ENCODE measurements around the gene TNS2. TPM values are rescaled to one million over a fixed set of nuclear protein-coding genes. Genes with fewer than 3 reads are reported as not detected.
A peak's percentile ranks its signal among the peaks of the same experiment; 100 is the strongest.

The TNS2 gene
- total and polyA plus RNA-seq, 9 of the 15 experiments (the other 6 are each of a cell fraction or from before 2014, with no cell fraction given): 0.28 to 3.1 (median 1.2) TPM; not detected in 1

DNA sequence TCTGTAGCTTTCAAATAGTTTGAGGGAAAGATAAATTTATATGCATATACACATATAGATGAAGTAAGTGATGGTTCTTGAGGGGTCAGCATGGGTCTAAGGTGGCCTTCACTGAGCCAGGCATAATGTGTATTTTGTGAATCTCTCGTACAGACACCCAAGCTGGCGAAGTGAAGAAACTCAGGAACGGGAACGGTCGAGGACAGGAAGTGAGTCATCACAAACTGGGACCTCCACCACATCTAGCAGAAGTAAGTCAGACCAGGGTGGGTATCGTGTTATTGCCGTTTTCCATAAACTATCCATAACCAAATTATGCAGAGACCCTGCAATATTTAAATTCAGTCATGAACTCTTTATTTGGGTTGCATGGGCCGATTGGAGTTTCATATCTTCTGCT lies 15.4 kb upstream of the TNS2 start:
- FAIRE-seq (no peak), DNase-seq (ENCODE audit: extremely low read depth in 1 of 4, low spot score in 3 of 4) (no peak), ATAC-seq (no peak)
- H3K4me2 ChIP-seq (ENCODE audit: insufficient read depth, low read length): no peak overlapping the region
- ChIA-PET CTCF (ENCODE audit: low intra/inter-chr PET ratio) (no interaction called here), POLR2A (interaction anchor here (1.3 to 1.4 kb wide), 2 partner anchors 10 kb away, joined by 3 to 5 read pairs; no protein-coding TSS in a partner anchor)
- H4K20me1 ChIP-seq (replicated peaks; ENCODE audit: control insufficient read depth, insufficient read depth, low read length): no peaks in the 10 kb centered on the region; the same call in 1 of the 2 replicates
- H3K36me3 ChIP-seq (ENCODE audit: control insufficient read depth, insufficient read depth, low read length): peaks cover 90% of the 10 kb centered on the region
- H3K4me1 ChIP-seq (replicated peaks in 1 of 2; ENCODE audit: control insufficient read depth in 2 of 2, insufficient read depth in 2 of 2, low read length in 2 of 2): no peaks in the 10 kb centered on the region
- H3K27me3 ChIP-seq (ENCODE audit: control insufficient read depth in 2 of 2, insufficient read depth in 2 of 2, low read length in 2 of 2): no peaks in the 10 kb centered on the region
- TF ChIP-seq SP1 (CRISPR knock-in tag; IDR thresholded peaks at IDR 0.05) (no peak), TRIM28 (IDR thresholded peaks at IDR 0.05) (no peak), MCM2 (IDR thresholded peaks at IDR 0.05; ENCODE audit: low read depth) (no peak), ZNF780A (CRISPR knock-in tag; IDR thresholded peaks at IDR 0.05) (no peak), SP2 (IDR thresholded peaks at IDR 0.05; ENCODE audit: extremely low read depth, low read depth, low read length, poor library complexity, severe bottlenecking) (no peak), USF2 (CRISPR knock-in tag; IDR thresholded peaks at IDR 0.05) (no peak), TRIM24 (IDR thresholded peaks at IDR 0.05) (no peak), GTF2E2 (tag; IDR thresholded peaks at IDR 0.05) (no peak), SMARCA4 (IDR thresholded peaks at IDR 0.05) (no peak), CHD1 (IDR thresholded peaks at IDR 0.05; ENCODE audit: low read length) (no peak)
- TF ChIP-seq, protein P1, sequence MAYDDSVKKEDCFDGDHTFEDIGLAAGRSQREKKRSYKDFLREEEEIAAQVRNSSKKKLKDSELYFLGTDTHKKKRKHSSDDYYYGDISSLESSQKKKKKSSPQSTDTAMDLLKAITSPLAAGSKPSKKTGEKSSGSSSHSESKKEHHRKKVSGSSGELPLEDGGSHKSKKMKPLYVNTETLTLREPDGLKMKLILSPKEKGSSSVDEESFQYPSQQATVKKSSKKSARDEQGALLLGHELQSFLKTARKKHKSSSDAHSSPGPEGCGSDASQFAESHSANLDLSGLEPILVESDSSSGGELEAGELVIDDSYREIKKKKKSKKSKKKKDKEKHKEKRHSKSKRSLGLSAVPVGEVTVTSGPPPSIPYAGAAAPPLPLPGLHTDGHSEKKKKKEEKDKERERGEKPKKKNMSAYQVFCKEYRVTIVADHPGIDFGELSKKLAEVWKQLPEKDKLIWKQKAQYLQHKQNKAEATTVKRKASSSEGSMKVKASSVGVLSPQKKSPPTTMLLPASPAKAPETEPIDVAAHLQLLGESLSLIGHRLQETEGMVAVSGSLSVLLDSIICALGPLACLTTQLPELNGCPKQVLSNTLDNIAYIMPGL (CRISPR knock-in tag; IDR thresholded peaks at IDR 0.05): no peak
- TF ChIP-seq, protein P2, sequence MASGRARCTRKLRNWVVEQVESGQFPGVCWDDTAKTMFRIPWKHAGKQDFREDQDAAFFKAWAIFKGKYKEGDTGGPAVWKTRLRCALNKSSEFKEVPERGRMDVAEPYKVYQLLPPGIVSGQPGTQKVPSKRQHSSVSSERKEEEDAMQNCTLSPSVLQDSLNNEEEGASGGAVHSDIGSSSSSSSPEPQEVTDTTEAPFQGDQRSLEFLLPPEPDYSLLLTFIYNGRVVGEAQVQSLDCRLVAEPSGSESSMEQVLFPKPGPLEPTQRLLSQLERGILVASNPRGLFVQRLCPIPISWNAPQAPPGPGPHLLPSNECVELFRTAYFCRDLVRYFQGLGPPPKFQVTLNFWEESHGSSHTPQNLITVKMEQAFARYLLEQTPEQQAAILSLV (tag; IDR thresholded peaks at IDR 0.05): no peak
- H2AFZ ChIP-seq (ENCODE audit: low read depth, low read length): no peak overlapping the region
- no peak overlapping the region for H3K4me3 ChIP-seq
- H3K9me3 ChIP-seq (replicated peaks; ENCODE audit: control insufficient read depth, insufficient read depth, low read depth, low read length): no peaks in the 10 kb centered on the region
- WGBS (ENCODE audit: insufficient coverage, low coverage, missing lambda C conversion rate): 91% methylated on average over 8 of the region's 8 CpGs
- intact Hi-C loops (cut with micrococcal nuclease): no loop called here
- in situ Hi-C loops (cut with MboI): no loop called here
- no peak overlapping the region for H3K27ac ChIP-seq (ENCODE audit: extremely low read depth, low read depth, low read length)
- H3K9me1 ChIP-seq (ENCODE audit: control insufficient read depth, insufficient read depth, low read length): no peaks in the 10 kb centered on the region
- TSS peak; percentile 5 for BruUV-seq (replicated peaks)
- peaks cover 6% of the 10 kb centered on the region; the same call in 2 of the 3 replicates for H3K79me2 ChIP-seq (ENCODE audit: control insufficient read depth, insufficient read depth, low read length)
- H3K9ac ChIP-seq (ENCODE audit: insufficient read depth in 1 of 2, low read depth in 2 of 2, low read length in 2 of 2): no peak overlapping the region
